DND-41 (cell line): ENCODE results near the gene NMNAT2.

Source experiments
- EZH2 ChIP-seq: IDR thresholded peaks from 3 replicates; pipeline ENCODE4 v1.6.1; 2012; ENCODE audit warnings: borderline replicate concordance, low read depth, mild to moderate bottlenecking, moderate library complexity, low read length, inconsistent platforms; ENCODE audit not compliant: severe bottlenecking
- TF ChIP-seq, protein P1 (sequence below): IDR thresholded peaks from 2 replicates; pipeline ENCODE4 v1.5.1; 2012; ENCODE audit warnings: borderline replicate concordance, low read length, moderate library complexity, mild to moderate bottlenecking; ENCODE audit not compliant: poor library complexity, severe bottlenecking; ENCODE audit errors: extremely low read depth

DNA sequence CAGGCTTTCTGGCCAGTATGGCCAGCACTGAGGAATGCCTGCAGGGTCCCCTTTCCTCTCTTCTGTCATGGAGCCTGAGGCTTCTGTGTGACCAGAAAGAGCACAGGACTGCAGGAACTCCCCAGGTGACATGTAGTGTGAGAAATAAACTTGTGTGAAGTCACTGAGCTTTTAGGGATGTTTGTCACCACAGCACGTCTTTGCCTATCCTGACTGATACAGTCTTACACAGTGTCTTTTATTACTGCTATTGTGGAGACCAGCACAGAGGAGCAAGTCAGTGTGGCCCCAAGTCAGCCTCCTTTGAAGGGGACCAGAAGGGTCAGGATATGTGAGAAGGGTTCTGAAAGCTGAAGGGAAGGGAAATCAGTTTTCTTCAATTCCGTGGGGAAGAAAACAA, 129.6 kb downstream of the NMNAT2 start:
- TF ChIP-seq, protein P1, sequence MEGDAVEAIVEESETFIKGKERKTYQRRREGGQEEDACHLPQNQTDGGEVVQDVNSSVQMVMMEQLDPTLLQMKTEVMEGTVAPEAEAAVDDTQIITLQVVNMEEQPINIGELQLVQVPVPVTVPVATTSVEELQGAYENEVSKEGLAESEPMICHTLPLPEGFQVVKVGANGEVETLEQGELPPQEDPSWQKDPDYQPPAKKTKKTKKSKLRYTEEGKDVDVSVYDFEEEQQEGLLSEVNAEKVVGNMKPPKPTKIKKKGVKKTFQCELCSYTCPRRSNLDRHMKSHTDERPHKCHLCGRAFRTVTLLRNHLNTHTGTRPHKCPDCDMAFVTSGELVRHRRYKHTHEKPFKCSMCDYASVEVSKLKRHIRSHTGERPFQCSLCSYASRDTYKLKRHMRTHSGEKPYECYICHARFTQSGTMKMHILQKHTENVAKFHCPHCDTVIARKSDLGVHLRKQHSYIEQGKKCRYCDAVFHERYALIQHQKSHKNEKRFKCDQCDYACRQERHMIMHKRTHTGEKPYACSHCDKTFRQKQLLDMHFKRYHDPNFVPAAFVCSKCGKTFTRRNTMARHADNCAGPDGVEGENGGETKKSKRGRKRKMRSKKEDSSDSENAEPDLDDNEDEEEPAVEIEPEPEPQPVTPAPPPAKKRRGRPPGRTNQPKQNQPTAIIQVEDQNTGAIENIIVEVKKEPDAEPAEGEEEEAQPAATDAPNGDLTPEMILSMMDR, result no peak
- TF ChIP-seq EZH2, result no peak
